ENCODE measurements around the gene MVK.

MVK gene

DNA sequence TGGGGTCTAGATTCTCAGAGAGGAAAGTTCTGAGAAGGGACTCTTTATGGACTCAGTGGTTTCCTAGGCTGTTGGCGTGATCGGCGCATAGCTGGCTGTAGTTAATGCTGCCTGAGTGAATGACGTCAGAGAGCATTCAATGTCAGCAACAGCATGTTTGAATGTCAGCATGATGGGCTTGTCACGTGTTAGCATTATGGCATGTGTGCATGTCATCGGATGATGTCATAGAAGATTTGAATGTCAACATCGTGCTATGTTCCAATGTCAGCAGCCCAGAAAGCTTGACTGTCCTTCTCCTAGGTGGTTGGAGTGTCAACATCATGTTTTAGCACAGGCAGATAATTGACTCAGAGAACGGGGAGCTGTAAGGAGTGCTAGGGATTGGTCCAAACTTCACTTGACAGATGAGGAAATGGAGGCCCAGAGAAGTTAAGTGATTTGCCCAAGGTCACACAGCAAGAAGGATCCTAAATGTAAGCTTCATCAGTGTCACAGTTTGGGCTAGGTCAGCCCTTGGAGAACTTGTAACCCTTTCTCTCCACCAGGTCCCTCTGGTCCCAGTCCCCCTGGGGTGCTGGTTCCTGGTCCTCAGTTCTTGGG is 45.5 kb downstream of the MVK start:
- H3K4me3 ChIP-seq (ENCODE audit: low read depth, low read length) = no peak overlapping the region
- no peak overlapping the region for H3K27ac ChIP-seq (ENCODE audit: low read depth, low read length)
- peaks cover 3% of the 10 kb centered on the region for H3K4me1 ChIP-seq (ENCODE audit: control insufficient read depth, insufficient read depth, low read length)
- no peaks in the 10 kb centered on the region for H3K9me3 ChIP-seq (ENCODE audit: control insufficient read depth, insufficient read depth, low read depth, low read length)
- no peak overlapping the region for H3K9ac ChIP-seq (ENCODE audit: low read length)
- no peaks in the 10 kb centered on the region for H3K36me3 ChIP-seq (ENCODE audit: control insufficient read depth, insufficient read depth, low read length)
- H3K27me3 ChIP-seq (ENCODE audit: control insufficient read depth, insufficient read depth, low read length) = no peaks in the 10 kb centered on the region

DNA sequence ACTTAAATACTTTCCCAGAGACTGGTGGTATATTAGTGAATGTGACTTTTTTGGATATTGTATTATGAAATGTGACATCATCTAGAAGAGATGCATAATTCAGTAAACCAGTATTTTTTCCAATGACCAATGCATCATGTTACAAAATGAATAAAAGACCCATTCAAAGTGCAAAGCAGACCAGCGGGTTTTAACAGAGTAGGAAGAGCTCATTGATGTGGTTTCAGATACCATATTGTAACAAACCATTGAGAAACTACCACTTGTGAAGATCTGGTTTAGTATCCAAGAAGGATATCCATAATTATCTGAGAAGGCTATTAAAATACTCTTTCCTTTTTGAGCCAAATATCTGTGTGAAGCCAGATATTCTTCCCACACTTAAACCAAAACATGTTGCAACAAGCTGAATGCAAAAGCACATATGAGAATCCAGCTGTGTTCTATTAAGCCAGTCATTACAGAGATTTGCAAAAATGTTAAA is 47.7 kb downstream of the MVK start:
- Histone ChIP-seq H3K9ac (ENCODE audit: low read length) (no peak overlapping the region), H3K27me3 (ENCODE audit: control insufficient read depth, insufficient read depth, low read length) (no peaks in the 10 kb centered on the region), H3K4me3 (ENCODE audit: low read depth, low read length) (no peak overlapping the region), H3K27ac (ENCODE audit: low read depth, low read length) (no peak overlapping the region), H3K4me1 (ENCODE audit: control insufficient read depth, insufficient read depth, low read length) (peaks cover 3% of the 10 kb centered on the region), H3K36me3 (ENCODE audit: control insufficient read depth, insufficient read depth, low read length) (no peaks in the 10 kb centered on the region), H3K9me3 (ENCODE audit: control insufficient read depth, insufficient read depth, low read depth, low read length) (no peaks in the 10 kb centered on the region)

DNA sequence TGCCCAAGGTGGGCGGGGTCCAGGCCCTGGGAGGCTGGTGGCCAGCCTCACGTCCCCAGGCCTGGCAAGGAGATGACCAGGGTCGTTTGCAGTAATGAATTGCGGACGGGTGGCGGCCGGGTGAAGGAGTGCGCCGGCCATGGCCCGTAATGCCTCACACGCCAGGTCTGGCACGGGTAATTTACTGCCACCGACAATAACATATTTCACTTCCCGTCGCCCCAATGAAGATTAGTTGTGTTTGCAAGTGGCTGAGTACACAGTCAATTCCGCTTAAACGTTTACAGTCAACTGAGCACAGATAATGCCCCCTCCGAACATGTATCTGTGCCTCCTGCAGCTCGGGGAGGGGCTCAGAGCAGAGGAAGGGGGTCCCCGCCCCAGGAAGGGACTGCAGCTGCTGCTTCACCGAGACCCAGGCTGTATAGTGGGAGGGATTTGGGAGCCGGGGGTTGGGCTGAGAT is 48.3 kb downstream of the MVK start:
- H3K36me3 ChIP-seq (ENCODE audit: control insufficient read depth, insufficient read depth, low read length) = no peaks in the 10 kb centered on the region

DNA sequence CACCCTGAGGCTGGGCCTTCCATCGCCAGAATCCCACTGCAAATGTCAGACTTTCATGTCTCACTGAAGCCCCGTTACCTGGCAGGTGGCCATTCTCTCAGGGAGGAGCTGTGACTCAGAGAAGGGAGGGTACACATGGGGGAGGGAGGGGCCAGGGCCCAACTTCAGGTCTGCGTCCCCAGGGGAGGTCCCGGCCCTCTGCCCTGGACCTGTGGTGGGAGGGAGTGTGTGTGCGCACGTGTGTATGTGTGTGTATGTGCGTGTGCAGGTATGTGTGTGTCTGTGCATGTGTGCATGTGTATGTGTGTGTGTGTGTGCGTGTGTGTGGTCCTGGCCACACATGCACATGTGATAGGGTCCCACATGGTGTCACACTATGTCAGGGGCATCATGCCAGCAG is 50.9 kb downstream of the MVK start:
- no peaks in the 10 kb centered on the region for H3K27me3 ChIP-seq (ENCODE audit: control insufficient read depth, insufficient read depth, low read length)
- peaks cover 12% of the 10 kb centered on the region for H3K4me1 ChIP-seq (ENCODE audit: control insufficient read depth, insufficient read depth, low read length)
- H3K9me3 ChIP-seq (ENCODE audit: control insufficient read depth, insufficient read depth, low read depth, low read length) = no peaks in the 10 kb centered on the region
- no peaks in the 10 kb centered on the region for H3K36me3 ChIP-seq (ENCODE audit: control insufficient read depth, insufficient read depth, low read length)
- no peak overlapping the region for H3K9ac ChIP-seq (ENCODE audit: low read length)
- H3K27ac ChIP-seq (ENCODE audit: low read depth, low read length) = no peak overlapping the region
- no peak overlapping the region for H3K4me3 ChIP-seq (ENCODE audit: low read depth, low read length)

More for the DNA sequence above, 48.3 kb downstream of the MVK start:
- H3K9me3 ChIP-seq (ENCODE audit: control insufficient read depth, insufficient read depth, low read depth, low read length) = no peaks in the 10 kb centered on the region
- peaks cover 3% of the 10 kb centered on the region for H3K4me1 ChIP-seq (ENCODE audit: control insufficient read depth, insufficient read depth, low read length)
- no peak overlapping the region for H3K27ac ChIP-seq (ENCODE audit: low read depth, low read length)
- no peak overlapping the region for H3K9ac ChIP-seq (ENCODE audit: low read length)
- no peak overlapping the region for H3K4me3 ChIP-seq (ENCODE audit: low read depth, low read length)
- no peaks in the 10 kb centered on the region for H3K27me3 ChIP-seq (ENCODE audit: control insufficient read depth, insufficient read depth, low read length)

DNA sequence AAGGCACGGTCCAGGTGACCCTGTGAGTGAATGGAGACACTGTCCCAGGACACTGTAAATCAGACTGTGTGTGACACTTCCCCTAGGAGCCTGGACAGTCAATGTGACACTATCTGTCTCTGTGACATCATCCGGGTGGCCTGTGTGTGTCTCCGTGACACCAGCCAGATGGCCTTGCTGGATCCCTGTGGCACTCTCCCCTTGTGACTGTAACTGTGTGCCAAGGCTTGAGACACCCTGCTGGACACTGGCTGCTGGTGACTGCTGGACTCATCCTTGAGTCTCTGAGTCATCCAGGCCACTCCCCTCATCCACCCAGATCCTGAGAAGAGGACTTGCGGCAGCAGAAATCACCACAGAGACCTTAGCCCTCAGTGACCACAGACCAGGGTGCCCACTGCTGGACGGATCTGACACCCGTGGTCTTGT is 51.6 kb downstream of the MVK start:
- Histone ChIP-seq H3K27me3 (ENCODE audit: control insufficient read depth, insufficient read depth, low read length) (no peaks in the 10 kb centered on the region), H3K27ac (ENCODE audit: low read depth, low read length) (no peak overlapping the region), H3K9me3 (ENCODE audit: control insufficient read depth, insufficient read depth, low read depth, low read length) (no peaks in the 10 kb centered on the region), H3K9ac (ENCODE audit: low read length) (no peak overlapping the region), H3K4me3 (ENCODE audit: low read depth, low read length) (no peak overlapping the region), H3K36me3 (ENCODE audit: control insufficient read depth, insufficient read depth, low read length) (no peaks in the 10 kb centered on the region), H3K4me1 (ENCODE audit: control insufficient read depth, insufficient read depth, low read length) (peaks cover 12% of the 10 kb centered on the region)

DNA sequence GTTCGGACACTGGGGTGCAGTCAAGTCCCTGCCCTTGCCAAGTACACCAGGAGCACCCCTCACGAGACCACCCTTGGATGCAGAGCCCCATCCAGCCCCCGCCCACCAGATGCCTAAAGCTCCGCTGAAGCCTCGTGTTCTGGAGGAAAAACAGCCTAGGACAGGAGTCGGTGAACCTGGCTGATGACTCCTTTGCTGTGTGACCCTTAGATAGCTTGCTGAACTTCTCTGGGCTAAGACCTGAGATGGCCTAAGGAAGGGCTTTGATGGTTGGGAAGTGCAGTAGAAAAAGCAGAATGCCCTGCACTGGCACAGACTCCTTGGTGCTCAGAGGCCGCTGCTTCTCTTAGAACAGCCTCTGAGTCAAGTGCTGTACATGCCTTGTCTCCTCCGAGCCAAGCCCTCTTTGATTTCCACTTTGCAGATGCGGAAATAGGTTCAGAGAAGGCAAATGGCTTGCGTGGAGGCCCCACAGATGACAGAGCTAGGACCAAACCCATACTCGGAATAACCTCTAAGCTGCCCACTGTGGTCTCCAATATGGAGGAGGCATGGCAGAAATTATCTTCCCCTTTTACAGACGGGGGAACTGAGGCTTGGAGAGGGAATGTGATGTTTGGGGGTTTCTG is 52.3 kb downstream of the MVK start:
- Histone ChIP-seq H3K9ac (ENCODE audit: low read length) (no peak overlapping the region), H3K9me3 (ENCODE audit: control insufficient read depth, insufficient read depth, low read depth, low read length) (no peaks in the 10 kb centered on the region), H3K4me3 (ENCODE audit: low read depth, low read length) (no peak overlapping the region), H3K36me3 (ENCODE audit: control insufficient read depth, insufficient read depth, low read length) (no peaks in the 10 kb centered on the region), H3K27ac (ENCODE audit: low read depth, low read length) (no peak overlapping the region), H3K27me3 (ENCODE audit: control insufficient read depth, insufficient read depth, low read length) (no peaks in the 10 kb centered on the region), H3K4me1 (ENCODE audit: control insufficient read depth, insufficient read depth, low read length) (peaks cover 12% of the 10 kb centered on the region)

DNA sequence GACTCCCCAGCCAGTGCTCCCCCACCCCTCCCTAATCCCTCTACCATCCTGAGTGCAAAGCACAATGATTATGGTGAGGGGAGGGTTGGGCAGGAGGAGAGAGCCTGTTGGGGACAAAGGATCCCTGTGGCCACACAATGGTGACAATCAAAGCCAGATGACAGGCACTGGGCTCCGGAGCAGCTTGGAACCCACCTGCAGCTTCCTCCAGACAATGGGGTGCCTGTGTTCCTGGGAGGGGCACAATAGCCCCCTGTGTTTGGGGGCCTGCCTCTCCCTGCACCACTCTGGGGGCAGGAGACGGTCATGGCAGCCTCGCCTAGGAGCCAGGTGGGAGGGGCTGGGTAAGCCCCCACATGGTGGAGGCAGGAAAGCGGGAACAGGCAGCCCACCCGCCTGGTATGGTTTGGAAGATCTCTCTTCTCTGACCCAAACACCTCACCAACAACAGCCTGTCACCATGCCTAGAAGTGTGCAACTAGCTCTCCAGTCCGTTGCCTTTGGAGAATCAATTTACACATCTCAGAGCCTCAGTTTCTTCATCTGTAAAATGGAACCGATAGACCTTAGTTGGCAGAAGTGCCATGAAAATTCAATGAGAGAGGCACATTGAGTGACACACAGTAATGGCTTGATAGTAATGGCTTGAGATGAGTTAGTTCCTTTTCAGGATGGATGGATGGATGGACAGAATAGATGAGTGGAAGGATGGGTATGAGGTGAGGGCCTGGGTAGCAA is 53.0 kb downstream of the MVK start:
- no peak overlapping the region for H3K9ac ChIP-seq (ENCODE audit: low read length)
- peaks cover 12% of the 10 kb centered on the region for H3K4me1 ChIP-seq (ENCODE audit: control insufficient read depth, insufficient read depth, low read length)
- H3K36me3 ChIP-seq (ENCODE audit: control insufficient read depth, insufficient read depth, low read length) = no peaks in the 10 kb centered on the region
- H3K27ac ChIP-seq (ENCODE audit: low read depth, low read length) = no peak overlapping the region
- H3K4me3 ChIP-seq (ENCODE audit: low read depth, low read length) = no peak overlapping the region
- no peaks in the 10 kb centered on the region for H3K9me3 ChIP-seq (ENCODE audit: control insufficient read depth, insufficient read depth, low read depth, low read length)
- no peaks in the 10 kb centered on the region for H3K27me3 ChIP-seq (ENCODE audit: control insufficient read depth, insufficient read depth, low read length)

DNA sequence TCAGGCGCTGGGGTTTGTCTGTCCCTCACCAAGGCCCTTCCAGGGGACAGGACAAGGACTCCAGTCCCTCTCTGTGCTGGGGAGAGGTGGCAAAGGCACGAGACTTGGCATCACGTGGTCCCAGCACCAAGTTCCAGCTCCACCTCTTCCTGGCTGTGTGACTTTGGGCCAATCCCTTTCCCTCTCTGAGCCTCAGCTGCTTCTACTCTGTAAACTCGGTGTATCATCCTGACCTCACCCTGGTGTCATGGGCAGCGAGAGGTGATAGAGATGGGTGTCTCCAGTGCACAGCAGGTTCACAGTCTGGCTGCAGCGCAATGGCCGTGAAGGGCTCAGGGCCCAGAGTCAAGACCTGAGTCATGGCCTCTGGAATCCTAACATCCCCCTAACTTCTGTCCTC is 54.0 kb downstream of the MVK start:
- no peak overlapping the region for H3K4me3 ChIP-seq (ENCODE audit: low read depth, low read length)
- H3K27me3 ChIP-seq (ENCODE audit: control insufficient read depth, insufficient read depth, low read length) = no peaks in the 10 kb centered on the region

DNA sequence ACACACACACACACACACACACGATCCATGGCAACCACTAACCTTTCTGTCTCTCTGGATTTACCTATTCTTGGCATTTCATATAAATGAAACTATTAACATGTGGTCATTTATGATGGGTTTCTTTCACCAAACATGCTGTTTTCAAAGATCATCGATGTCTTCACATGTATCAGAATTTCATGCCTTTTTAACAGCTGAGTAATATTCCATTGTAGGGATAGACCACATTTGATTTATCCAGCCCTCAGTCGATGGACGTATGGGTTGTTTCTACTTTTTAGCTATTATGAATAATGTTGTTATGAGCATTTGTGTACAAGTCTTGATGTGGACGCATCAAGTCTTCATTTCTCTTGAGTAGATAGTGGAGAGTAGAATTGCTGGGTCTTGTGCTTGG is 56.5 kb downstream of the MVK start:
- no peak overlapping the region for H3K9ac ChIP-seq (ENCODE audit: low read length)
- peaks cover 9% of the 10 kb centered on the region; the same call in 1 of the 2 replicates for H3K4me1 ChIP-seq (ENCODE audit: control insufficient read depth, insufficient read depth, low read length)
- no peaks in the 10 kb centered on the region for H3K36me3 ChIP-seq (ENCODE audit: control insufficient read depth, insufficient read depth, low read length)
- no peak overlapping the region for H3K4me3 ChIP-seq (ENCODE audit: low read depth, low read length)
- H3K9me3 ChIP-seq (ENCODE audit: control insufficient read depth, insufficient read depth, low read depth, low read length) = no peaks in the 10 kb centered on the region
- H3K27ac ChIP-seq (ENCODE audit: low read depth, low read length) = no peak overlapping the region
- no peaks in the 10 kb centered on the region for H3K27me3 ChIP-seq (ENCODE audit: control insufficient read depth, insufficient read depth, low read length)

More for the DNA sequence above, 54.0 kb downstream of the MVK start:
- no peaks in the 10 kb centered on the region for H3K36me3 ChIP-seq (ENCODE audit: control insufficient read depth, insufficient read depth, low read length)
- peaks cover 9% of the 10 kb centered on the region for H3K4me1 ChIP-seq (ENCODE audit: control insufficient read depth, insufficient read depth, low read length)
- no peak overlapping the region for H3K27ac ChIP-seq (ENCODE audit: low read depth, low read length)
- no peak overlapping the region for H3K9ac ChIP-seq (ENCODE audit: low read length)
- no peaks in the 10 kb centered on the region for H3K9me3 ChIP-seq (ENCODE audit: control insufficient read depth, insufficient read depth, low read depth, low read length)

DNA sequence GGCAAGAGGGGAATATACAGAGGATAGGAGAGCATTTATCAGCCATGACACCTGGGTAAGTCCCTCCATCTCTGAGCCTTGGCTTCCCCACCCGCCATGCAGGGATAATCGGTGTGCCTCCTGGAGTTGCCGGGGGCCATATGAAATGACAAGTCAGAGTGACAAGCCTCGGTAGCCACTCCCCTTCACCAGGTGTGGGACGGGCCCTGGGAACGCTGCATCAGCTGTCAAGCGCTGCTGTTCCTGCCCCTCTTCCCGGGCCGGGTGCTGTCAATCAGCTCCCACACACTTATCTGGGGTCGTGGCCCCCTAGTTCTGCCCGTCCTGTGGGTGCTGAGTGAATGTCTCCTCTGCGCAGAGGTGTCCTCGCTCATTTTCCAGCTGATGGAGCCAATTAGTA is 57.2 kb downstream of the MVK start:
- Histone ChIP-seq H3K27me3 (ENCODE audit: control insufficient read depth, insufficient read depth, low read length) (no peaks in the 10 kb centered on the region), H3K4me1 (ENCODE audit: control insufficient read depth, insufficient read depth, low read length) (peaks cover 9% of the 10 kb centered on the region; the same call in 1 of the 2 replicates)

DNA sequence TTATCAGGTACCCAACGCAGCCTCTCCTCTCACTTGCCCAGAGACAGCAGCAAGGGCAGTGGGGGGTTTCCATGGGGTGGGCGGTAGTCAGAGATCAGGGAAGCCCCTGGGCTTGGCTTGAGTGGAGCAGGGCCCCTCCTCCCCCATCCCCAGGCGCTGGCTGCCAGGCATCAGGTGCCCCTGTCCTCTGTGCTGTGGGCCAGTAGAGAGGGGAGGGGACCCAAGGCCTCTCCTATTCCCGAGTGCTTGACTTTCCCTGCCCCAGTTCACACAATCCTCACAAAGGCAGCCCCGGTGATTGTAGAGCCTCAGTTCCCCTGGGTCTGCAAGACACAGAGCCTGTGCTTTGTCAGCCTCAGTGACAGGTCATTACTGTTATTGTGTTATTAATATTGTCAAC is 57.7 kb downstream of the MVK start:
- no peaks in the 10 kb centered on the region for H3K36me3 ChIP-seq (ENCODE audit: control insufficient read depth, insufficient read depth, low read length)
- no peak overlapping the region for H3K27ac ChIP-seq (ENCODE audit: low read depth, low read length)
- no peak overlapping the region for H3K4me3 ChIP-seq (ENCODE audit: low read depth, low read length)
- no peak overlapping the region for H3K9ac ChIP-seq (ENCODE audit: low read length)
- peaks cover 9% of the 10 kb centered on the region; the same call in 1 of the 2 replicates for H3K4me1 ChIP-seq (ENCODE audit: control insufficient read depth, insufficient read depth, low read length)
- H3K9me3 ChIP-seq (ENCODE audit: control insufficient read depth, insufficient read depth, low read depth, low read length) = no peaks in the 10 kb centered on the region; the same call in 1 of the 2 replicates
- no peaks in the 10 kb centered on the region for H3K27me3 ChIP-seq (ENCODE audit: control insufficient read depth, insufficient read depth, low read length)

More for the DNA sequence above, 57.2 kb downstream of the MVK start:
- H3K27ac ChIP-seq (ENCODE audit: low read depth, low read length) = no peak overlapping the region
- no peak overlapping the region for H3K9ac ChIP-seq (ENCODE audit: low read length)
- no peak overlapping the region for H3K4me3 ChIP-seq (ENCODE audit: low read depth, low read length)
- H3K36me3 ChIP-seq (ENCODE audit: control insufficient read depth, insufficient read depth, low read length) = no peaks in the 10 kb centered on the region
- no peaks in the 10 kb centered on the region; the same call in 1 of the 2 replicates for H3K9me3 ChIP-seq (ENCODE audit: control insufficient read depth, insufficient read depth, low read depth, low read length)
